ENCODE measurements around the gene IRF9. TPM values are rescaled to one million over a fixed set of nuclear protein-coding genes. Genes with fewer than 3 reads are reported as not detected.

IRF9 gene
- total and polyA plus RNA-seq, 2 of the 4 experiments (the other 2 are of a cell fraction): 25.6 to 34.6 TPM

- TF ChIP-seq ELK1 (IDR thresholded peaks at IDR 0.05; ENCODE audit: borderline replicate concordance, low read depth, low read length): no peak
- TF ChIP-seq SMC3 (IDR thresholded peaks at IDR 0.05; ENCODE audit: low read depth, low read length): no peak
- no peak for TF ChIP-seq USF2 (IDR thresholded peaks at IDR 0.05; ENCODE audit: low read depth, low read length)
- no peak for TF ChIP-seq BHLHE40 (IDR thresholded peaks at IDR 0.05; ENCODE audit: low read depth, low read length)
- TF ChIP-seq MAZ (IDR thresholded peaks at IDR 0.05; ENCODE audit: borderline replicate concordance, low read depth, low read length): no peak
- TF ChIP-seq CEBPB (IDR thresholded peaks at IDR 0.05; ENCODE audit: low read depth, low read length): no peak
- no peak for TF ChIP-seq FOS (IDR thresholded peaks at IDR 0.05; ENCODE audit: low read depth, low read length)
- no peak for TF ChIP-seq CHD1 (IDR thresholded peaks at IDR 0.05; ENCODE audit: low read depth, low read length)
- no peak for TF ChIP-seq NFE2L2 (IDR thresholded peaks at IDR 0.05; ENCODE audit: low read depth, low read length)
- TF ChIP-seq RFX5 (IDR thresholded peaks at IDR 0.05; ENCODE audit: low read depth, low read length): no peak
- TF ChIP-seq RCOR1 (IDR thresholded peaks at IDR 0.05; ENCODE audit: insufficient replicate concordance, low read length): no peak
- no peak for TF ChIP-seq MAFK (IDR thresholded peaks at IDR 0.05; ENCODE audit: low read depth, low read length)
- no peak for TF ChIP-seq CTCF (conservative IDR thresholded peaks at IDR 0.05; ENCODE audit: low read depth, low read length)
- TF ChIP-seq POLR2A (IDR thresholded peaks at IDR 0.05; ENCODE audit: low read depth, low read length): no peak
- TF ChIP-seq MXI1 (IDR thresholded peaks at IDR 0.05; ENCODE audit: borderline replicate concordance, low read depth, low read length): no peak
- TF ChIP-seq RAD21 (IDR thresholded peaks at IDR 0.05; ENCODE audit: low read length): no peak
- CTCF ChIA-PET: no interaction called here
- Histone ChIP-seq H2BK5ac (ENCODE audit: low read depth, low read length, poor library complexity, severe bottlenecking) (no peak overlapping the region), H4K8ac (ENCODE audit: low read depth in 2 of 2, low read length in 2 of 2) (no peak overlapping the region), H2AK9ac (replicated peaks; ENCODE audit: low read depth, low read length, poor library complexity) (peak overlapping the region; percentile 59), H3K4ac (ENCODE audit: low read depth, low read length) (no peak overlapping the region), H2BK20ac (ENCODE audit: low read depth, low read length) (no peak overlapping the region), H3K9me1 (ENCODE audit: insufficient read depth, low read length) (peaks cover 18% of the 10 kb centered on the region), H2BK15ac (ENCODE audit: low read depth, low read length) (no peak overlapping the region), H3K9ac (ENCODE audit: low read depth, low read length) (no peak overlapping the region), H3K23ac (ENCODE audit: low read depth, low read length) (no peak overlapping the region), H3K9me3 (ENCODE audit: control insufficient read depth, insufficient read depth, low read length) (no peaks in the 10 kb centered on the region), H4K20me1 (ENCODE audit: insufficient read depth, low read length) (no peaks in the 10 kb centered on the region), H4K5ac (ENCODE audit: low read depth, low read length) (no peak overlapping the region), H3K18ac (ENCODE audit: low read depth, low read length) (no peak overlapping the region), H3K27ac (ENCODE audit: insufficient read depth, low read length) (no peak overlapping the region), H2AK5ac (ENCODE audit: low read depth, low read length) (no peak overlapping the region), H4K91ac (ENCODE audit: insufficient read depth, low read depth, low read length) (no peak overlapping the region), H3K4me2 (ENCODE audit: low read depth, low read length) (no peak overlapping the region), H3K27me3 (ENCODE audit: control insufficient read depth, insufficient read depth, low read length) (no peaks in the 10 kb centered on the region), H3K4me1 (ENCODE audit: control insufficient read depth, insufficient read depth, low read length) (peaks cover 4% of the 10 kb centered on the region), H3K79me1 (ENCODE audit: low read depth in 1 of 2, low read length in 2 of 2) (peaks cover 17 to 49% of the 10 kb centered on the region in 2 experiments), H3K4me3 (ENCODE audit: insufficient read depth, low read depth, low read length) (no peak overlapping the region), H3K14ac (replicated peaks; ENCODE audit: low read depth, low read length) (no peak overlapping the region), H2AFZ (replicated peaks; ENCODE audit: low read length, poor library complexity) (no peak overlapping the region), H3K36me3 (ENCODE audit: control insufficient read depth, insufficient read depth, low read length) (peaks cover 61% of the 10 kb centered on the region), H3K56ac (ENCODE audit: extremely low read depth, insufficient read depth, low read length) (no peak overlapping the region), H2BK120ac (ENCODE audit: low read depth, low read length) (no peak overlapping the region)
- intact Hi-C loops (cut with micrococcal nuclease): no loop called here
- POLR2A ChIA-PET (ENCODE audit: unreplicated experiment): interaction anchor here (1.0 kb wide), 1 partner anchor 10 kb away, joined by 3 read pairs; the partner anchor contains the start of gene TM9SF1
- ATAC-seq (ENCODE audit: low read depth) (no peak), DNase-seq (no peak)
- dilution Hi-C loops (cut with HindIII; ENCODE audit: low sequenced_read_pairs, unreplicated experiment): no loop called here
- BruUV-seq (replicated peaks): no TSS peak
- in situ Hi-C loops (cut with MboI; ENCODE audit: low sequenced_read_pairs): no loop called here
- 40% methylated on average over 1 of the region's 11 CpGs; no CpG with 5 or more reads in 1 of the 2 experiments for WGBS, 2 experiments (ENCODE audit: extremely low coverage in 2 of 2, insufficient read length in 1 of 2)
Measured at GRCh38 chr14:24185741-24186140, 24.7 kb downstream of the IRF9 start.

All from IMR-90 (cell line).